ENCODE results near the gene ARVCF.

- TF ChIP-seq CTCF (IDR thresholded peaks at IDR 0.05; ENCODE audit: low read length), result no peak
- no peak for TF ChIP-seq EZH2 (IDR thresholded peaks at IDR 0.05; ENCODE audit: borderline replicate concordance, low read length)
These were observed 31.5 kb downstream of the ARVCF start for GRCh38 chr22:19984851-19985811.

Measured in OCI-LY1 (cell line).